DMS 273 (cell line): ENCODE results near the gene DNAJC11.

ENCODE experiments used
- DNase-seq: peaks from one replicate; lab custom pipeline; 2025; ENCODE audit not compliant: unreplicated experiment; lab: John Stamatoyannopoulos, UW

Gene DNAJC11

GRCh38 chr1:6627031-6627430, 74.6 kb downstream of the DNAJC11 start:
- no peak for DNase-seq

- peak; percentile 56 for DNase-seq
Observed at GRCh38 chr1:6625584-6626149, 75.9 kb downstream of the DNAJC11 start.

- peak; percentile 93 for DNase-seq
Observed at GRCh38 chr1:6624710-6625583, 76.7 kb downstream of the DNAJC11 start, which contains the start of gene THAP3. THAP3 (plus strand) TSS chr1:6624868; CDS start chr1:6625219, 351 bp downstream.

- no peak for DNase-seq
Observed at GRCh38 chr1:6623269-6623965, 78.2 kb downstream of the DNAJC11 start.

GRCh38 chr1:6622396-6623152, 79.0 kb downstream of the DNAJC11 start:
- no peak for DNase-seq

GRCh38 chr1:6621429-6622391, 79.9 kb downstream of the DNAJC11 start:
- peak; percentile 43 for DNase-seq

- DNase-seq: no peak
Observed at GRCh38 chr1:6619045-6619444, 82.6 kb downstream of the DNAJC11 start.

GRCh38 chr1:6614929-6615785, 86.5 kb downstream of the DNAJC11 start:
- no peak for DNase-seq

- DNase-seq: peak; percentile 69
Observed at GRCh38 chr1:6614019-6614928, 87.3 kb downstream of the DNAJC11 start.

- DNase-seq: peak; percentile 100
Observed at GRCh38 chr1:6613361-6614018, 88.1 kb downstream of the DNAJC11 start, which contains the start of gene PHF13. PHF13 (plus strand) TSS chr1:6613731; CDS start chr1:6614067, 336 bp downstream.

GRCh38 chr1:6612641-6613360, 88.8 kb downstream of the DNAJC11 start:
- DNase-seq: peak; percentile 88

- no peak for DNase-seq
Observed at GRCh38 chr1:6603915-6604558, 97.6 kb downstream of the DNAJC11 start.

- DNase-seq: peak; percentile 74
Observed at GRCh38 chr1:6603238-6603914, 98.2 kb downstream of the DNAJC11 start.

- peak; percentile 90 for DNase-seq
Observed at GRCh38 chr1:6602669-6603237, 98.9 kb downstream of the DNAJC11 start, which contains the start of gene KLHL21. KLHL21 (minus strand) TSS chr1:6602869; CDS start chr1:6602817, 52 bp downstream.
